ENCODE results near the gene HSD17B1.

The HSD17B1 gene

GRCh38 chr17:42585353-42585752 is 32.6 kb downstream of the HSD17B1 start:
- no peaks in the 10 kb centered on the region for H4K20me1 ChIP-seq (ENCODE audit: low read depth, low read length)
- TF ChIP-seq EZH2phosphoT487 (conservative IDR thresholded peaks at IDR 0.05; ENCODE audit: low read length): no peak
- TF ChIP-seq CTCF (IDR thresholded peaks at IDR 0.05; ENCODE audit: insufficient read depth, low read length, poor library complexity, severe bottlenecking): no peak
- H3F3A ChIP-seq (ENCODE audit: insufficient read depth): peaks cover 19% of the 10 kb centered on the region
- H3K79me2 ChIP-seq (ENCODE audit: insufficient read depth, low read length): no peaks in the 10 kb centered on the region
- H2AFZ ChIP-seq (ENCODE audit: low read depth, low read length, severe bottlenecking): no peak overlapping the region
- no peak overlapping the region for H3K27ac ChIP-seq (ENCODE audit: low read depth, low read length)
- H3K27me3 ChIP-seq (ENCODE audit: low read length): no peaks in the 10 kb centered on the region
- no peak overlapping the region for H3K9ac ChIP-seq (ENCODE audit: low read length)
- H3K36me3 ChIP-seq (ENCODE audit: low read length): 0 out of 2 replicates have a peak, but pooled peaks cover 2% of the 10 kb centered on the region
- no peaks in the 10 kb centered on the region for H3K9me3 ChIP-seq (ENCODE audit: insufficient read depth, low read length)
- no peak overlapping the region for H3K4me3 ChIP-seq (ENCODE audit: insufficient read depth, low read length, poor library complexity, severe bottlenecking)
- H3K4me2 ChIP-seq (ENCODE audit: low read depth, low read length, poor library complexity, severe bottlenecking): no peak overlapping the region
- no peaks in the 10 kb centered on the region for H3K9me2 ChIP-seq (replicated peaks; ENCODE audit: insufficient read depth, low read length)

- peak overlapping the region; percentile 10 for H2AFZ ChIP-seq (ENCODE audit: low read depth, low read length, severe bottlenecking)
- no peak overlapping the region for H3K4me3 ChIP-seq (ENCODE audit: insufficient read depth, low read length, poor library complexity, severe bottlenecking)
- no peak for TF ChIP-seq CTCF (IDR thresholded peaks at IDR 0.05; ENCODE audit: insufficient read depth, low read length, poor library complexity, severe bottlenecking)
- TF ChIP-seq EZH2phosphoT487 (conservative IDR thresholded peaks at IDR 0.05; ENCODE audit: low read length): no peak
- H3K36me3 ChIP-seq (ENCODE audit: low read length): 0 out of 2 replicates have a peak, but pooled peaks cover 2% of the 10 kb centered on the region
- H3K9me2 ChIP-seq (replicated peaks; ENCODE audit: insufficient read depth, low read length): no peaks in the 10 kb centered on the region
- H3F3A ChIP-seq (ENCODE audit: insufficient read depth): peaks cover 19% of the 10 kb centered on the region
- no peaks in the 10 kb centered on the region for H3K79me2 ChIP-seq (ENCODE audit: insufficient read depth, low read length)
- H3K27ac ChIP-seq (ENCODE audit: low read depth, low read length): peak overlapping the region; percentile 83
- no peaks in the 10 kb centered on the region for H4K20me1 ChIP-seq (ENCODE audit: low read depth, low read length)
- no peaks in the 10 kb centered on the region for H3K27me3 ChIP-seq (ENCODE audit: low read length)
- peak overlapping the region; percentile 48 for H3K4me2 ChIP-seq (ENCODE audit: low read depth, low read length, poor library complexity, severe bottlenecking)
- H3K9ac ChIP-seq (ENCODE audit: low read length): peak overlapping the region; percentile 22
- no peaks in the 10 kb centered on the region for H3K9me3 ChIP-seq (ENCODE audit: insufficient read depth, low read length)
These were observed 33.9 kb downstream of the HSD17B1 start for GRCh38 chr17:42586514-42587230.

- Histone ChIP-seq H3K9me2 (replicated peaks; ENCODE audit: insufficient read depth, low read length) (no peaks in the 10 kb centered on the region), H3K79me2 (ENCODE audit: insufficient read depth, low read length) (no peaks in the 10 kb centered on the region), H2AFZ (ENCODE audit: low read depth, low read length, severe bottlenecking) (no peak overlapping the region), H3K9ac (ENCODE audit: low read length) (no peak overlapping the region), H3K9me3 (ENCODE audit: insufficient read depth, low read length) (no peaks in the 10 kb centered on the region), H3F3A (ENCODE audit: insufficient read depth) (peaks cover 19% of the 10 kb centered on the region), H3K27me3 (ENCODE audit: low read length) (no peaks in the 10 kb centered on the region), H3K4me3 (ENCODE audit: insufficient read depth, low read length, poor library complexity, severe bottlenecking) (no peak overlapping the region), H4K20me1 (ENCODE audit: low read depth, low read length) (no peaks in the 10 kb centered on the region), H3K4me2 (ENCODE audit: low read depth, low read length, poor library complexity, severe bottlenecking) (no peak overlapping the region), H3K27ac (ENCODE audit: low read depth, low read length) (no peak overlapping the region), H3K36me3 (ENCODE audit: low read length) (no peaks in the 10 kb centered on the region)
- TF ChIP-seq EZH2phosphoT487 (conservative IDR thresholded peaks at IDR 0.05; ENCODE audit: low read length): no peak
- no peak for TF ChIP-seq CTCF (IDR thresholded peaks at IDR 0.05; ENCODE audit: insufficient read depth, low read length, poor library complexity, severe bottlenecking)
These were observed 38.2 kb downstream of the HSD17B1 start for GRCh38 chr17:42590886-42591285.
